ENCODE measurements around the gene SCN1B. TPM values are rescaled to one million over a fixed set of nuclear protein-coding genes. Genes with fewer than 3 reads are reported as not detected.

The SCN1B gene
- total and polyA plus RNA-seq, 5 donors from 2014 or later = 0.08 to 2.0 (median 0.17) TPM; not detected in 1

DNA sequence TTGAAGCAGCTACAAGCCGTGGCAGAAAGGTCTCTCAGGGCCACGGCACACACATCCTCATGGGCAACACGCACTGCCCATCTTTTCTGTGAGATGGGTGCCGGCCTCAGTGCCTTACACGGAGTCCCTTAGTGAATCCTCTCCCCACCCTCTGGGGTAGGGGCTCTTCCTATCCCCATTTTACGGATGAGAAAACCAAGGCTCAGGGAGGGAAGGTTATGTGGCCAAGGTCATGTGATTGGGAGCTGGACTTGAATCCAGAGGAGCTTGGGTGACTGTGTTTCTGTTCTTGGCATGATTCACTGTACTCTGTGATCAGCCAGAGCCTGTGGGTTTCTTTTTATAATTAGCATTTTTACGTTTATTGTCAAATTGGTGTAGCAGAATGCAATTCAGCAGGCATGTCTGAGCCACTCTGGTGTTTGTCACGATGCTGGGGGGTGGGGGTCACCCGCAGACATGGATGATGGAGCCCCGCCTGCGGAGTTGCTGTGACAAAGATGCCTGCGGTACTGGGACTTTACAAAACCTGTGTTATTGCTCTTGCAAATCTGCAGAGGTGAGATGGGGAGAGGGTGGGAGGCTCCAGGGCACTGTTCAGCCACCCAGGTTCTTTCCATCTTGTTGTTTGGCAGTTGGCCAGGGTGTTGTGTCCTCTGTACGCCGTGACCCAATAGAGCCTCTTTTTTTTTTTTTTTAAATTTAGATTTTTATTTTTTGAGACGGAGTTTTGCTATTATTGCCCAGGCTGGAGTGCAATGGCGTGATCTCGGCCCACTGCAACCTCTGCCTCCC is 4.5 kb downstream of the SCN1B start:
- Histone ChIP-seq H3K9me3 (ENCODE audit: control insufficient read depth in 2 of 2, low read length in 2 of 2) (no peaks in the 10 kb centered on the region), H3K4me1 (ENCODE audit: control insufficient read depth, insufficient read depth, low read length, poor library complexity, severe bottlenecking) (peaks cover 9% of the 10 kb centered on the region), H3K27me3 (ENCODE audit: control insufficient read depth, insufficient read depth, low read length) (peaks cover 11% of the 10 kb centered on the region), H3K27ac (ENCODE audit: insufficient read depth, low read length, poor library complexity, severe bottlenecking) (no peak overlapping the region), H3K4me3 (ENCODE audit: low read depth, low read length) (no peak overlapping the region), H3K36me3 (ENCODE audit: control insufficient read depth, insufficient read depth, low read length) (no peaks in the 10 kb centered on the region)
- ATAC-seq (ENCODE audit: low read depth in 2 of 2) (no peak), DNase-seq (no peak)
- Mint-ChIP-seq H3K36me3 (no peaks in the 10 kb centered on the region), H3K27ac (no peak overlapping the region), H3K4me3 (peak overlapping the region in 1 of 4 donors; percentile 33), H3K4me1 (peaks cover 4 to 22% (median 8%) of the 10 kb centered on the region in 4 donors), H3K27me3 (peaks cover 18% of the 10 kb centered on the region), H3K9me3 (peaks cover 0 to 4% (median 0%) of the 10 kb centered on the region in 7 donors)

DNA sequence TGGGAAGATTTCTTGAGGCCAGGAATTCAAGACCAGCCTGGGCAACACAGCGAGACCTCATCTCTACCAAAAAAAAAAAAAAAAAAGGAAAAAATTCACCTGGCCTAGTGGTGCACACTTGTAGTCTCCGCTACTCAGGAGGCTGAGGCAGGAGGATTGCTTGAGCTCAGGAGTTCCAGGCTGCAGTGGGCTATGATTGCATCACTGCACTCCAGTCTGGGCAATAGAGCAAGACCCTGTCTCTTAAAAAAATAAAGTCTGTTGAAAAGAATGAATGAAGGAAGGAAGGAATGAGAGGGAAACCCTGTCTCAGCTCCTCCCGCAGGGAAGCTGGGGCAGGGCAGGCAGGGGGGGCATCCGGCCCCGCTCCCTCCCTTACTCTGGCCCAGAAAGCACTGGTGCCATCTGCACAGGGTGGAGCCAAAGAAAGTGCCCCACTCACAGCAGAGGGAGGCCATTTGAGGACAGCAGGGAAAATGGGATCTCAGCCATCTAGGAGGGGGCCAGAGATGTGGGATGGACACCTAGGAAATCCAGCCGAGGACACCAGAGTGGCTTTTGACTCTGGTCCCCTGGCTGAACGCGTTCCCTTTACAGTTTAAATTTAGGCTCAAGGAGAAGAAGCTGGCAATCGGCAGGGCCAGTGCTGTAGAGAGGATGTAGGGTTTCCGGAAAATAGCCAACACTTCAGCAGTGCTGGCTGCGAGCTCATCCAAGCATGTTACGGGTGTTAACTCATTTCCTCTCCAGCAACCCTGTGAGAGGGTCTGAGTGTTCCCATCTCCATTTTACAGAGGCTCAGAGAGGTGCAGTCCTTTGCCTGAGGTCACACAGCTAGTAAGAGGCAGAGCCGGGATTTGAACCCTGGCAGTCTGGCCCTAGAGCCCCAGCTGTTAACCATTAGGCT is 7.7 kb downstream of the SCN1B start:
- peak overlapping the region in 1 of 3 donors; percentile 83 for H3K27ac Mint-ChIP-seq
- no peak overlapping the region for H3K27ac ChIP-seq (ENCODE audit: insufficient read depth, low read length, poor library complexity, severe bottlenecking)

DNA sequence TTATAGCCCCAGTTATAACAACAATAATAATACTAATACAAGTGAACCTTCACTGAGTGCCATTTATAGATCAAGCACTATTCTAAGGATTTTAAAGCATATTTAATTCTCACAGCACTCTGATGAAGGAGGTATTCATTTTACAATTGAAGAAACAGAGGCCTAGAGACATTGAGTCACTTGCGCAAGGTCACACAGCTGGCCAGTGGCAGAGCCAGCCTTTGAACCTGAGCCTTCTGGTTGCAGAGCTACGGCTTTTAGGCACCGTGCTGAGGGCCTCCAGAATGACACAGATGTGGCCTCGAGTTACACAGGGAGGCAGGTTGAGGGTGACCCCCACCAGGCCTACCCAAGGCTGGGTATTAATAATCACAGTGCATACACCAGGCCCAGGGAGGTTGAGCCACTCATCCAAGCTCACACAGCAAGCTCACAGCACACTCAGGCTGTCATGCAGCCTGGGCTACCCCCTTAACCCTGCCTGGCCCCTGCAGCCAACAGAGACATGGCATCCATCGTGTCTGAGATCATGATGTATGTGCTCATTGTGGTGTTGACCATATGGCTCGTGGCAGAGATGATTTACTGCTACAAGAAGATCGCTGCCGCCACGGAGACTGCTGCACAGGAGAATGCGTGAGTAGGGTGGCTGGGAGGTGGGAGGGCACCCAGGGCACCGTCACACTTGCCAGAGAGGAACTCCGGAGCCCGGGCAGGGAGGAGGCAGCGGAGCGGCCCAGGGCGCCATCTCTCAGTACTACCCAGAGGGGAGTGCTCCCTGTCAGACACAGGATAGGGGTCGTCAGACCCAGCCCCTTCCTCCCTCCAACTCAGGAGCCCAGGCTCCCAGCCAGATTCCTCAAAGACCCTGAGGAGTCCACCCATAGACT is 8.6 kb downstream of the SCN1B start:
- peaks cover 0 to 35% (median 11%) of the 10 kb centered on the region in 4 donors for H3K4me1 Mint-ChIP-seq
- Histone ChIP-seq H3K9me3 (ENCODE audit: control insufficient read depth in 2 of 2, low read length in 2 of 2) (no peaks in the 10 kb centered on the region), H3K27ac (ENCODE audit: insufficient read depth, low read length, poor library complexity, severe bottlenecking) (no peak overlapping the region), H3K27me3 (ENCODE audit: control insufficient read depth, insufficient read depth, low read length) (no peaks in the 10 kb centered on the region), H3K4me1 (ENCODE audit: control insufficient read depth, insufficient read depth, low read length, poor library complexity, severe bottlenecking) (peaks cover 20% of the 10 kb centered on the region), H3K4me3 (ENCODE audit: low read depth, low read length) (no peak overlapping the region), H3K36me3 (ENCODE audit: control insufficient read depth, insufficient read depth, low read length) (no peaks in the 10 kb centered on the region)
- H3K27me3 Mint-ChIP-seq = peaks cover 21% of the 10 kb centered on the region
- peak overlapping the region in 2 of 3 donors; percentile 56 to 79 for H3K27ac Mint-ChIP-seq
- no peak for DNase-seq
- peaks cover 0 to 1% (median 0%) of the 10 kb centered on the region in 7 donors for H3K9me3 Mint-ChIP-seq
- H3K36me3 Mint-ChIP-seq = no peaks in the 10 kb centered on the region
- peak overlapping the region in 3 of 4 donors; percentile 18 to 52 (median 21) for H3K4me3 Mint-ChIP-seq
- ATAC-seq (ENCODE audit: low read depth in 2 of 2) = no peak

More for the DNA sequence above, 7.7 kb downstream of the SCN1B start:
- Mint-ChIP-seq H3K4me1 (peaks cover 1 to 34% (median 11%) of the 10 kb centered on the region in 4 donors), H3K27me3 (peaks cover 24% of the 10 kb centered on the region), H3K4me3 (peak overlapping the region in 2 of 4 donors; percentile 36 to 52), H3K9me3 (peaks cover 0 to 1% (median 0%) of the 10 kb centered on the region in 7 donors), H3K36me3 (no peaks in the 10 kb centered on the region)
- no peaks in the 10 kb centered on the region for H3K27me3 ChIP-seq (ENCODE audit: control insufficient read depth, insufficient read depth, low read length)
- no peaks in the 10 kb centered on the region for H3K9me3 ChIP-seq (ENCODE audit: control insufficient read depth in 2 of 2, low read length in 2 of 2)
- H3K36me3 ChIP-seq (ENCODE audit: control insufficient read depth, insufficient read depth, low read length) = no peaks in the 10 kb centered on the region
- no peak overlapping the region for H3K4me3 ChIP-seq (ENCODE audit: low read depth, low read length)
- DNase-seq (no peak), ATAC-seq (ENCODE audit: low read depth in 2 of 2) (no peak)
- peaks cover 20% of the 10 kb centered on the region for H3K4me1 ChIP-seq (ENCODE audit: control insufficient read depth, insufficient read depth, low read length, poor library complexity, severe bottlenecking)

DNA sequence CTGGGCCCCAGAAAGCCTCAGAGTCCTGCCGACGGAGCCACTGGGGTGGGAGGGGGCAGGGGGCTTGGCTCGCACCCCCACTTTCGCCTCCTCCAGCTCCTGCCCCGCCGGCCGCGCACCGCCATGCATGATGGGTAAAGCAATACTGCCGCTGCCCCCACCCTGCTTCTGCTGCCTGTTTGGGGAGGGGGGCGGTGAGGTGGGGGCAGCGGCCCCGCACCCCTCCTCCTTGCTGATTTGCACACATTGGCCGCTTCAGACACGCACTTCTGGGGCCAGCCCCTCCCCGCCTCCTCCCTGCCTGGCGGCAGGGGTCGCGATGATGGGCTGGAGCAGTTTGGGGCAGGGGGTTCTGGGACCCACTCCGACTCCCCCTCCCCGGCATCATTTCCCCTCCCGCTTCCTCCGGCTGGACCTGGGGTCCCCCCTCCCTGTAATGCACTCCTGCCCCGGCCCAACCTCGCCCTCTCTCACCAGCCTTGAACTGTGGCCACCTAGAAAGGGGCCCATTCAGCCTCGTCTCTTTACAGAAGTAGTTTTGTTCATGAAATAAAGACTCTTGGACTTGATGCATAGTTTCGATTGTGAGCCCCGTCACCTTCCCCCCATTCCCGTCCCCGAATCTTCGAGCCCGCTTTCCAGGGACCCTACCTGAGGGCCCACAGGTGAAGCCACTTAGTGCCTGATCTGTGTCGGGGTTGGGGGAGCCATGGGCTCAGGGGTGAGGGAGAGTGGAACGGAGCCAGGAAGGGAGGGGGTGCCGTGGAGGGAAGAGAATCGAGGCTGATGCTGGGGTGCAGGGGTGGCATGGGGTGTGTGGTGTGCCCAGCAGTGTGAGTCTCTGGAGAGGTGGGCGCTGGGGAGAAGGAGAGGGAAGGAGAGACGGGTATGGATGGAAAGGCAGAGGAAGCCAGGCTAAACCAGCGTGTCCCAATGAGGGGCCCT is 9.9 kb downstream of the SCN1B start:
- Histone ChIP-seq H3K4me1 (ENCODE audit: control insufficient read depth, insufficient read depth, low read length, poor library complexity, severe bottlenecking) (peaks cover 20% of the 10 kb centered on the region), H3K36me3 (ENCODE audit: control insufficient read depth, insufficient read depth, low read length) (no peaks in the 10 kb centered on the region), H3K4me3 (ENCODE audit: low read depth, low read length) (no peak overlapping the region), H3K27me3 (ENCODE audit: control insufficient read depth, insufficient read depth, low read length) (no peaks in the 10 kb centered on the region), H3K27ac (ENCODE audit: insufficient read depth, low read length, poor library complexity, severe bottlenecking) (no peak overlapping the region), H3K9me3 (ENCODE audit: control insufficient read depth in 2 of 2, low read length in 2 of 2) (no peaks in the 10 kb centered on the region)
- H3K27ac Mint-ChIP-seq = peak overlapping the region; percentile 69 to 94 (median 88)
- H3K36me3 Mint-ChIP-seq = no peaks in the 10 kb centered on the region
- peak; percentile 26 to 33 for ATAC-seq (ENCODE audit: low read depth in 2 of 2)
- peaks cover 28% of the 10 kb centered on the region for H3K27me3 Mint-ChIP-seq
- peak overlapping the region; percentile 68 to 87 (median 79) for H3K4me3 Mint-ChIP-seq
- H3K4me1 Mint-ChIP-seq = peaks cover 0 to 48% (median 18%) of the 10 kb centered on the region in 4 donors
- peaks cover 0 to 1% (median 0%) of the 10 kb centered on the region in 7 donors for H3K9me3 Mint-ChIP-seq
- no peak for DNase-seq

DNA sequence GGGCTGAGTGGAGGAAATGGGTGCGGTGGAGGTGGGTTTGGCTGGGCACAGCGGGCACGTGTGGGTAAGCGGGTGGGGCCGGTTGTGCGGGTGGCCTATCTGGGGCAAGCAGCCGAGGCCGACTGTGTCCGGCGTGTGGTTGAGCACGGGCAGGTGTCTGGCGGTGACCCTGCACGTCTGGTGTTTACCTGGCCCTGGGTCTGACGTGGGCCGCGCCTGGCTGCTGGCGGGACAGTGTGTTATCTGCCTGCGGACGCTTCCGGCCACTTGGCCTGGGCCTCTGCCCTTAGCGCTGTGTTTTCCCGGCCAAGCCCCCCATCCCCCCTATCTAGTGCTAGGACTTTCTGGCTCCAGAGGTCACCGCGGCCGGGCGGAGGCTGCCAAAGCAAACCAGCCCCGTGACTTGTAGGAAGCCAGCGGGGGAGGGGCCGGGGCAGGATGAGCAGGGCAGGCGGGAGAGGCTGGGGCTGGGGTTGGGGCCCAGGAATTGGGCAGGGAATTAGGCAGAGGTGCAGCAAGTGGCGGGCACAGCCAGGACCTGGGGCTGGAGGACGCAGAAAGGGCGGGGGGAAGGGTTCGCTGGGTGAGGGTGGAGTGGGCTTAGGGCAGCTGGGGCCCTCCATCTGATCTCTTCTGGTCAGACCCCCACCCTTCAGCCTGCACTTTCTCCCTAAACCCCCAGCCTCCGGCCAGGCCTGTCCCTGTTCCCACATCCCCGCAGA is 10.7 kb downstream of the SCN1B start:
- H3K4me3 Mint-ChIP-seq = peak overlapping the region in 3 of 4 donors; percentile 78 to 87 (median 80)
- peaks cover 28% of the 10 kb centered on the region for H3K27me3 Mint-ChIP-seq
- no peak overlapping the region for H3K4me3 ChIP-seq (ENCODE audit: low read depth, low read length)
- H3K4me1 ChIP-seq (ENCODE audit: control insufficient read depth, insufficient read depth, low read length, poor library complexity, severe bottlenecking) = peaks cover 24% of the 10 kb centered on the region
- peaks cover 0 to 56% (median 24%) of the 10 kb centered on the region in 4 donors for H3K4me1 Mint-ChIP-seq
- DNase-seq (peak in 1 of 3 donors; percentile 40), ATAC-seq (ENCODE audit: low read depth in 2 of 2) (peak; percentile 24 to 32)
- no peaks in the 10 kb centered on the region for H3K9me3 ChIP-seq (ENCODE audit: control insufficient read depth in 2 of 2, low read length in 2 of 2)
- peaks cover 0 to 1% (median 0%) of the 10 kb centered on the region in 7 donors for H3K9me3 Mint-ChIP-seq
- H3K27me3 ChIP-seq (ENCODE audit: control insufficient read depth, insufficient read depth, low read length) = no peaks in the 10 kb centered on the region
- H3K27ac Mint-ChIP-seq = peak overlapping the region; percentile 69 to 94 (median 88)
- H3K36me3 Mint-ChIP-seq = no peaks in the 10 kb centered on the region
- H3K27ac ChIP-seq (ENCODE audit: insufficient read depth, low read length, poor library complexity, severe bottlenecking) = no peak overlapping the region
- no peaks in the 10 kb centered on the region for H3K36me3 ChIP-seq (ENCODE audit: control insufficient read depth, insufficient read depth, low read length)

DNA sequence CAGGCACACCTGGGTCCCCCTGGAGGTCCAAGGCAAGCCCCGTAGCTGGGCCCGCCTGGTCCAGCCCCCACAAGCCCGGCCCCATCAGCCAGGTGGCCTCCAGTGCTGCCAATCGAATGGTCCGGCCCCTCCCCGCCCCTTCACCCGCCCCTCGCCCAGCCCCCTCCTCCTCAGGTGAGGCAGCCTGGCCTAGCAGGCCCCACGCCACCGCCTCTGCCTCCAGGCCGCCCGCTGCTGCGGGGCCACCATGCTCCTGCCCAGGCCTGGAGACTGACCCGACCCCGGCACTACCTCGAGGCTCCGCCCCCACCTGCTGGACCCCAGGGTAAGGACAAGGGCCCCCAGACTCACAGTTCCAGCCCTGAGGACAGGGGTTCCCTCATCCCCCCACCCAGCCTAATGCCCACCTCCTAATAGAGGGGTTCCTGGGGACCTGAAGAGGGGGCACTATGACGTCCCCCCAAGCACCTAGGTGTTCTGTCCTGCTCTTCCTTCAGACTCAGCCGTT is 11.3 kb downstream of the SCN1B start, which contains the start of gene HPN:
HPN (plus strand) TSS at position 174 of the 508 bp plus-strand sequence. CDS start 786 bp downstream, outside the sequence.
- H3K9me3 Mint-ChIP-seq = peaks cover 0 to 1% (median 0%) of the 10 kb centered on the region in 7 donors
- Histone ChIP-seq H3K27ac (ENCODE audit: insufficient read depth, low read length, poor library complexity, severe bottlenecking) (no peak within 1 kb of the TSS), H3K4me3 (ENCODE audit: low read depth, low read length) (no peak within 1 kb of the TSS), H3K36me3 (ENCODE audit: control insufficient read depth, insufficient read depth, low read length) (no peaks in the 10 kb centered on the region), H3K27me3 (ENCODE audit: control insufficient read depth, insufficient read depth, low read length) (no peaks in the 10 kb centered on the region), H3K9me3 (ENCODE audit: control insufficient read depth in 2 of 2, low read length in 2 of 2) (no peaks in the 10 kb centered on the region), H3K4me1 (ENCODE audit: control insufficient read depth, insufficient read depth, low read length, poor library complexity, severe bottlenecking) (peaks cover 24% of the 10 kb centered on the region)
- DNase-seq = no peak
- H3K4me3 Mint-ChIP-seq = peak within 1 kb of the TSS in 3 of 4 donors; percentile 78 to 87 (median 80)
- peaks cover 28% of the 10 kb centered on the region for H3K27me3 Mint-ChIP-seq
- peak within 1 kb of the TSS; percentile 69 to 94 (median 88) for H3K27ac Mint-ChIP-seq
- ATAC-seq (ENCODE audit: low read depth in 2 of 2) = no peak
- H3K4me1 Mint-ChIP-seq = peaks cover 0 to 56% (median 24%) of the 10 kb centered on the region in 4 donors
- no peaks in the 10 kb centered on the region for H3K36me3 Mint-ChIP-seq

Measured in CD4-positive, CD25-positive, alpha-beta regulatory T cell (primary cell).